Liver (tissue), 9 donors: Measurements from ENCODE around the gene PDE6B. TPM values are rescaled to one million over a fixed set of nuclear protein-coding genes. Genes with fewer than 3 reads are reported as not detected.

Experiments
- DNase-seq: peaks from one replicate; pipeline ENCODE4 v3.0.0-alpha.2; 2017; ENCODE audit warnings: low spot score
- H3K27ac ChIP-seq, 2 donors: one replicate each; pipeline ENCODE4 v1.7.0; 2013; ENCODE audit warnings: inconsistent platforms in 2 of 2, low read length in 2 of 2, control low read depth in 1 of 2, low read depth in 1 of 2, mild to moderate bottlenecking in 1 of 2
- H3K27me3 ChIP-seq, 4 donors: one replicate each; pipeline versions ENCODE4 v1.6.1 to v1.7.0; 2013; ENCODE audit warnings: low read length in 3 of 4, inconsistent platforms in 1 of 4, mild to moderate bottlenecking in 1 of 4, moderate library complexity in 1 of 4; ENCODE audit not compliant: control insufficient read depth in 4 of 4, insufficient read depth in 4 of 4
- H3K36me3 ChIP-seq, 4 donors: one replicate each; pipeline versions ENCODE4 v1.6.1 to v1.7.0; 2013; ENCODE audit warnings: low read length in 3 of 4, mild to moderate bottlenecking in 3 of 4, low read depth in 1 of 4, moderate library complexity in 1 of 4; ENCODE audit not compliant: control insufficient read depth in 4 of 4, insufficient read depth in 3 of 4
- H3K4me1 ChIP-seq, 4 donors: one replicate each; pipeline versions ENCODE4 v1.6.1 to v1.7.0; 2013; ENCODE audit warnings: low read length in 3 of 4, mild to moderate bottlenecking in 3 of 4, moderate library complexity in 1 of 4; ENCODE audit not compliant: control insufficient read depth in 4 of 4, insufficient read depth in 4 of 4
- H3K4me3 ChIP-seq, 3 donors: one replicate each; pipeline versions ENCODE4 v1.6.1 to v1.7.0; 2013; ENCODE audit warnings: low read length in 3 of 3, control low read depth in 1 of 3, low read depth in 1 of 3, mild to moderate bottlenecking in 1 of 3
- H3K9ac ChIP-seq, 2 donors: one replicate each; pipeline ENCODE4 v1.7.0; 2013; ENCODE audit warnings: low read length in 2 of 2, mild to moderate bottlenecking in 2 of 2, moderate library complexity in 2 of 2, control low read depth in 1 of 2, low read depth in 1 of 2
- H3K9me3 ChIP-seq, 4 donors: one replicate each; pipeline versions ENCODE4 v1.6.1 to v1.7.0; 2013; ENCODE audit warnings: low read length in 3 of 4; ENCODE audit not compliant: control insufficient read depth in 4 of 4
- GABPA ChIP-seq, 2 donors: IDR thresholded peaks in 1 of 2; conservative IDR thresholded peaks in 1 of 2; 2 replicates each; pipeline ENCODE4 v1.6.1; 2016; ENCODE audit warnings: antibody characterized with exemption in 2 of 2, mild to moderate bottlenecking in 1 of 2, moderate library complexity in 1 of 2
- HNF4A ChIP-seq, 2 donors: conservative IDR thresholded peaks; 2 replicates each; pipeline ENCODE4 v1.6.1; 2016; ENCODE audit warnings: antibody characterized with exemption in 2 of 2, mild to moderate bottlenecking in 2 of 2
- whole genome bisulfite sequencing: extraction: QIAGEN DNeasy Blood & Tissue Kit; methylation state at CpG from one replicate; pipeline ENCODE4 v1.1.7; 2013; 5-methylcytosine and 5-hydroxymethylcytosine counted together
- polyA plus RNA-seq, 2 donors: library from polyadenylated mRNA; stranded (reverse) in 1 of 2; unstranded in 1 of 2; fragments of 200-250 nt in 1 of 2; fragments of >200 nt in 1 of 2; fragmentation: Nextera tagmentation in 1 of 2; extraction: Ambion mirVana in 1 of 2; gene quantifications; one replicate each; pipeline versions ENCODE4 v1.2.1 to v1.2.3, GENCODE V29; 2013 to 2015
- total RNA-seq, 2 donors: library from RNA; depleted of rRNA; stranded (reverse); fragments of >200 nt; gene quantifications; one replicate each; pipeline ENCODE4 v1.2.3, GENCODE V29; 2014
- TF ChIP-seq, protein P1 (sequence below): IDR thresholded peaks from 2 replicates; pipeline ENCODE4 v1.6.1; 2016; ENCODE audit warnings: antibody characterized with exemption, mild to moderate bottlenecking
- TF ChIP-seq, protein P2 (sequence below): fragments of 150-350 bp; IDR thresholded peaks from 2 replicates; pipeline ENCODE4 v1.5.1; 2017; ENCODE audit warnings: improper control_type of control experiment, low read depth, low read length; ENCODE audit not compliant: missing input control
- TF ChIP-seq, protein P3 (sequence below): IDR thresholded peaks from 2 replicates; pipeline ENCODE4 v1.6.1; 2016; ENCODE audit warnings: antibody characterized with exemption
- TF ChIP-seq, protein P4 (sequence below): IDR thresholded peaks from 2 replicates; pipeline ENCODE4 v1.6.1; 2016; ENCODE audit warnings: antibody characterized with exemption
- TF ChIP-seq, protein P5 (sequence below): IDR thresholded peaks from 2 replicates; pipeline ENCODE4 v1.6.1; 2016; ENCODE audit warnings: antibody characterized with exemption
- donor health status: healthy.
- donor health status: healthy.
- donor health status: healthy.
- donor health status: healthy.
- donor health status: healthy.

The PDE6B gene
- total and polyA plus RNA-seq, 4 donors = 0.28 to 7.3 (median 0.49) TPM

DNA sequence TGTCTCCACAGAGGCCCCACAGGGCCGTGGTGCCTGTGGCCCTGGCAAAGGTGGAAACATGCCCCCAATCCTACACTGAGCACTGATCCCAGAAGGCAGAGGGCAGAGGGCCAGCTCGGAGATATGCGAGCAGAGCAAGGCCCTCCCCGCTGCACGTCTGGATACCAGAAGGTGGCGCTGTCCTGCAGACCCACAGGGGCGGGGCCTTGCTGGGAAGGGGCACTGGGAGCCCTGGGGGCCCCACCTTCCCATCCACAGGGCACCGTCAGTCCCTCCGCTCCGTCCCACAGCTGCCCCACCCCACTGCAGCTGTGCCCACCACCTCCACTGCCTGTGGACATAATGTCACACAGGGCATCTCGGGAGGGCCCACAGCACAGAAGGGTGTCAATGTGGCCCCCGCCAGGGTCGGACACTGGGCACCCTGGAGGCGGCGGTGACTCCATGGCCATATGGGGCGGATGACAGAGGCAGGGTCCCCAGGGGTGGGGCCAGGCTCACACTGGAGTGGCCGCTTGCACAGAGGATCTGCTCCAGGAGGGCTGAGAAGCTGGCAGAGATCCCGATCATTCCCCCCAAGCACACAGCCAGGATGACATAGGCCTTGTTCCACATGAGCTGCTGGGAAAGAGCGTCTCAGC, 58.7 kb downstream of the PDE6B start:
- no peak overlapping the region for H3K27ac ChIP-seq
- H3K27me3 ChIP-seq = no peaks in the 10 kb centered on the region
- H3K9me3 ChIP-seq = no peaks in the 10 kb centered on the region
- no peak overlapping the region for H3K9ac ChIP-seq
- no peak overlapping the region for H3K4me3 ChIP-seq
- TF ChIP-seq, protein P1, sequence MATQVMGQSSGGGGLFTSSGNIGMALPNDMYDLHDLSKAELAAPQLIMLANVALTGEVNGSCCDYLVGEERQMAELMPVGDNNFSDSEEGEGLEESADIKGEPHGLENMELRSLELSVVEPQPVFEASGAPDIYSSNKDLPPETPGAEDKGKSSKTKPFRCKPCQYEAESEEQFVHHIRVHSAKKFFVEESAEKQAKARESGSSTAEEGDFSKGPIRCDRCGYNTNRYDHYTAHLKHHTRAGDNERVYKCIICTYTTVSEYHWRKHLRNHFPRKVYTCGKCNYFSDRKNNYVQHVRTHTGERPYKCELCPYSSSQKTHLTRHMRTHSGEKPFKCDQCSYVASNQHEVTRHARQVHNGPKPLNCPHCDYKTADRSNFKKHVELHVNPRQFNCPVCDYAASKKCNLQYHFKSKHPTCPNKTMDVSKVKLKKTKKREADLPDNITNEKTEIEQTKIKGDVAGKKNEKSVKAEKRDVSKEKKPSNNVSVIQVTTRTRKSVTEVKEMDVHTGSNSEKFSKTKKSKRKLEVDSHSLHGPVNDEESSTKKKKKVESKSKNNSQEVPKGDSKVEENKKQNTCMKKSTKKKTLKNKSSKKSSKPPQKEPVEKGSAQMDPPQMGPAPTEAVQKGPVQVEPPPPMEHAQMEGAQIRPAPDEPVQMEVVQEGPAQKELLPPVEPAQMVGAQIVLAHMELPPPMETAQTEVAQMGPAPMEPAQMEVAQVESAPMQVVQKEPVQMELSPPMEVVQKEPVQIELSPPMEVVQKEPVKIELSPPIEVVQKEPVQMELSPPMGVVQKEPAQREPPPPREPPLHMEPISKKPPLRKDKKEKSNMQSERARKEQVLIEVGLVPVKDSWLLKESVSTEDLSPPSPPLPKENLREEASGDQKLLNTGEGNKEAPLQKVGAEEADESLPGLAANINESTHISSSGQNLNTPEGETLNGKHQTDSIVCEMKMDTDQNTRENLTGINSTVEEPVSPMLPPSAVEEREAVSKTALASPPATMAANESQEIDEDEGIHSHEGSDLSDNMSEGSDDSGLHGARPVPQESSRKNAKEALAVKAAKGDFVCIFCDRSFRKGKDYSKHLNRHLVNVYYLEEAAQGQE = no peak
- TF ChIP-seq, protein P2, sequence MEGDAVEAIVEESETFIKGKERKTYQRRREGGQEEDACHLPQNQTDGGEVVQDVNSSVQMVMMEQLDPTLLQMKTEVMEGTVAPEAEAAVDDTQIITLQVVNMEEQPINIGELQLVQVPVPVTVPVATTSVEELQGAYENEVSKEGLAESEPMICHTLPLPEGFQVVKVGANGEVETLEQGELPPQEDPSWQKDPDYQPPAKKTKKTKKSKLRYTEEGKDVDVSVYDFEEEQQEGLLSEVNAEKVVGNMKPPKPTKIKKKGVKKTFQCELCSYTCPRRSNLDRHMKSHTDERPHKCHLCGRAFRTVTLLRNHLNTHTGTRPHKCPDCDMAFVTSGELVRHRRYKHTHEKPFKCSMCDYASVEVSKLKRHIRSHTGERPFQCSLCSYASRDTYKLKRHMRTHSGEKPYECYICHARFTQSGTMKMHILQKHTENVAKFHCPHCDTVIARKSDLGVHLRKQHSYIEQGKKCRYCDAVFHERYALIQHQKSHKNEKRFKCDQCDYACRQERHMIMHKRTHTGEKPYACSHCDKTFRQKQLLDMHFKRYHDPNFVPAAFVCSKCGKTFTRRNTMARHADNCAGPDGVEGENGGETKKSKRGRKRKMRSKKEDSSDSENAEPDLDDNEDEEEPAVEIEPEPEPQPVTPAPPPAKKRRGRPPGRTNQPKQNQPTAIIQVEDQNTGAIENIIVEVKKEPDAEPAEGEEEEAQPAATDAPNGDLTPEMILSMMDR = peak; percentile 47
- TF ChIP-seq, protein P3, sequence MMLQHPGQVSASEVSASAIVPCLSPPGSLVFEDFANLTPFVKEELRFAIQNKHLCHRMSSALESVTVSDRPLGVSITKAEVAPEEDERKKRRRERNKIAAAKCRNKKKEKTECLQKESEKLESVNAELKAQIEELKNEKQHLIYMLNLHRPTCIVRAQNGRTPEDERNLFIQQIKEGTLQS = no peak
- H3K36me3 ChIP-seq = no peaks in the 10 kb centered on the region
- no peak for DNase-seq
- 53% methylated on average over 19 of the region's 19 CpGs for WGBS
- peaks cover 5 to 33% (median 21%) of the 10 kb centered on the region in 4 donors for H3K4me1 ChIP-seq

DNA sequence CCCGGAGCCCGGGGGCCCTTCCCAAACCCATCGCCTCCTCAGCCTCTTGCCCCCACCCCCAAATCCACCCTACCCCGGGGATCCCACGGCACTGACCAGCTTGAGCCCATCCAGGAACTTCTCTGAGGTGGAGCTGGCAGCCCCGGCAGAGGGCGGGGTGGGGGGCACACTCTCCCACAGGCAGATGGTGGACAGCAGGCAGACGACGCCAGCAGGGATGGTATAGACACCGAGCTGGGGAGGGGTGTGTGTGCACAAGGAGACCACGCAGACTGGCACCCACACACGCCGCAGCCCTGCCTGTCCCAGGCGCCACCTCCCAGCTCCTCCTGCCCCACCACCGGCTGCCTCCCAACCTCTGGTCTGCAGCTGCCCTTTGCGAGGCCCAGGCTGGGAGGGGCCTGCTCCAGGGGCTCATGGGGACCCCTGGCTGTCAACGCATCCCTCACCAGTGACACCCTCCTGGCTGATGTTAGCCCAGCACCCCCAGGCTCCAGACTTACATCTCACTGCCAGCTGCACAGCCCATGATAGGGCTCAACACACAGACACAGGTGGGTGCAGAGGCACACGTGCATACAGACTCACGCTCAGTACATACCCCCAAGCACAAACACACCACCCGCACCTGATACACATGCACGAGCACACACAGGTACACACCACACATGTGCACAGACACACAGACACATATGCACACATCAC, 59.4 kb downstream of the PDE6B start:
- Histone ChIP-seq H3K9ac (no peak overlapping the region), H3K4me3 (no peak overlapping the region), H3K4me1 (peaks cover 9 to 39% (median 23%) of the 10 kb centered on the region in 4 donors), H3K27me3 (no peaks in the 10 kb centered on the region), H3K9me3 (no peaks in the 10 kb centered on the region), H3K27ac (no peak overlapping the region), H3K36me3 (no peaks in the 10 kb centered on the region)
- WGBS = 87% methylated on average over 21 of the region's 21 CpGs
- no peak for DNase-seq
- TF ChIP-seq, protein P4, sequence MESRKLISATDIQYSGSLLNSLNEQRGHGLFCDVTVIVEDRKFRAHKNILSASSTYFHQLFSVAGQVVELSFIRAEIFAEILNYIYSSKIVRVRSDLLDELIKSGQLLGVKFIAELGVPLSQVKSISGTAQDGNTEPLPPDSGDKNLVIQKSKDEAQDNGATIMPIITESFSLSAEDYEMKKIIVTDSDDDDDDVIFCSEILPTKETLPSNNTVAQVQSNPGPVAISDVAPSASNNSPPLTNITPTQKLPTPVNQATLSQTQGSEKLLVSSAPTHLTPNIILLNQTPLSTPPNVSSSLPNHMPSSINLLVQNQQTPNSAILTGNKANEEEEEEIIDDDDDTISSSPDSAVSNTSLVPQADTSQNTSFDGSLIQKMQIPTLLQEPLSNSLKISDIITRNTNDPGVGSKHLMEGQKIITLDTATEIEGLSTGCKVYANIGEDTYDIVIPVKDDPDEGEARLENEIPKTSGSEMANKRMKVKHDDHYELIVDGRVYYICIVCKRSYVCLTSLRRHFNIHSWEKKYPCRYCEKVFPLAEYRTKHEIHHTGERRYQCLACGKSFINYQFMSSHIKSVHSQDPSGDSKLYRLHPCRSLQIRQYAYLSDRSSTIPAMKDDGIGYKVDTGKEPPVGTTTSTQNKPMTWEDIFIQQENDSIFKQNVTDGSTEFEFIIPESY = no peak
- TF ChIP-seq HNF4A (conservative IDR thresholded peaks at IDR 0.05) = no peak
- TF ChIP-seq, protein P5, sequence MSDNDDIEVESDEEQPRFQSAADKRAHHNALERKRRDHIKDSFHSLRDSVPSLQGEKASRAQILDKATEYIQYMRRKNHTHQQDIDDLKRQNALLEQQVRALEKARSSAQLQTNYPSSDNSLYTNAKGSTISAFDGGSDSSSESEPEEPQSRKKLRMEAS = no peak
- TF ChIP-seq, protein P2 = no peak
- TF ChIP-seq GABPA (IDR thresholded peaks at IDR 0.05 in 1 of 2, conservative IDR thresholded peaks at IDR 0.05 in 1 of 2) = no peak
